ENCODE measurements around the gene FAT3.

DNA sequence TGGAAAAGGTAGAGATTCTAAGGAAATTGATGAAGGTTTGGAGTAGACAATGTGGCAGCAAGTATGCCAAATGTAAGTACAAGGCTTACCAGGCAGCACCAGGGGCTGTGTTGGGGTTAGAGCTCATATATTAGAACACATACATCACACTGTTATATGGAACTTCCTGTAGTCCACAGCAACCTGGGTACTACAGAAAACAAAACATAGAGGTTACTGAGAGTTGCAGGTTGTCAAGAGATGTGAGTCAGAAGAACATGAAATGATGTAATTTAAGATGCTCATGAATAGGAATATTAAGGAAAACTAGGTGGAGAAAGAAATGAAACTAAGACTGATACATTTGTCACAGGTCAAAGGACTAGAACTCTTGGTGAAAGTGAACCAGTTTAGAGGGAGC, 22.0 kb downstream of the FAT3 start:
- TF ChIP-seq CTCF (IDR thresholded peaks at IDR 0.05) (no peak), POLR2A (IDR thresholded peaks at IDR 0.05) (no peak), POLR2AphosphoS5 (IDR thresholded peaks at IDR 0.05) (no peak)

Data from prostate gland (tissue), 2 donors.